GM21619 (cell line): ENCODE data around the gene PRSS16.

Experiments
- ATAC-seq: cut with Tn5 transposase; IDR thresholded peaks from one replicate; pipeline ENCODE4 v1.9.1; 2021; ENCODE audit not compliant: unreplicated experiment

PRSS16 gene

GRCh38 chr6:27281569-27281968, 34.1 kb downstream of the PRSS16 start:
- ATAC-seq, result no peak

GRCh38 chr6:27283279-27283678, 35.8 kb downstream of the PRSS16 start:
- ATAC-seq, result no peak

DNA sequence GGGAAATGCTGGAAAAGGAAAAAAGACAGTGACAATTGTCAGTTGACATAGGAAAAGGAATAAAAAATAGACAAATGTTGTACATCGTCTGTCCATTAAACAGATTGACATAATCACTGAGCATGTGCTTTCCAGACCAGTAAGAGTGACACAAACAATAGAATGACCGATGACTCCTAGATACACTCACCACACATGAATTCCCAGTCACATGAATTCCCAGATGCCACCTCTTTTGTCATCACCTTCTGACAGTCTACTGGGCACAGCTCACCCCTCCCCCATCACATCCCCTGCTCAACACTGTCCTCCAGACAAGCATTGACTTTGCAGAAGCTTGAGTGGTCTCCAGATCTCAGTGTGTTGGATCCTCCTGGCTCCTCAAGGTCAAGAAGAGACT, 38.6 kb downstream of the PRSS16 start:
- no peak for ATAC-seq

GRCh38 chr6:27287751-27288135, 40.2 kb downstream of the PRSS16 start:
- no peak for ATAC-seq

- no peak for ATAC-seq
These were observed 40.9 kb downstream of the PRSS16 start for GRCh38 chr6:27288136-27289044.

- ATAC-seq, result no peak
These were observed 42.8 kb downstream of the PRSS16 start for GRCh38 chr6:27290065-27290849.

GRCh38 chr6:27290850-27291208, 43.3 kb downstream of the PRSS16 start:
- ATAC-seq, result no peak

GRCh38 chr6:27293436-27294098, 46.1 kb downstream of the PRSS16 start:
- ATAC-seq, result no peak

GRCh38 chr6:27294409-27294808, 46.9 kb downstream of the PRSS16 start:
- no peak for ATAC-seq

GRCh38 chr6:27295301-27296079, 48.0 kb downstream of the PRSS16 start:
- ATAC-seq, result no peak

DNA sequence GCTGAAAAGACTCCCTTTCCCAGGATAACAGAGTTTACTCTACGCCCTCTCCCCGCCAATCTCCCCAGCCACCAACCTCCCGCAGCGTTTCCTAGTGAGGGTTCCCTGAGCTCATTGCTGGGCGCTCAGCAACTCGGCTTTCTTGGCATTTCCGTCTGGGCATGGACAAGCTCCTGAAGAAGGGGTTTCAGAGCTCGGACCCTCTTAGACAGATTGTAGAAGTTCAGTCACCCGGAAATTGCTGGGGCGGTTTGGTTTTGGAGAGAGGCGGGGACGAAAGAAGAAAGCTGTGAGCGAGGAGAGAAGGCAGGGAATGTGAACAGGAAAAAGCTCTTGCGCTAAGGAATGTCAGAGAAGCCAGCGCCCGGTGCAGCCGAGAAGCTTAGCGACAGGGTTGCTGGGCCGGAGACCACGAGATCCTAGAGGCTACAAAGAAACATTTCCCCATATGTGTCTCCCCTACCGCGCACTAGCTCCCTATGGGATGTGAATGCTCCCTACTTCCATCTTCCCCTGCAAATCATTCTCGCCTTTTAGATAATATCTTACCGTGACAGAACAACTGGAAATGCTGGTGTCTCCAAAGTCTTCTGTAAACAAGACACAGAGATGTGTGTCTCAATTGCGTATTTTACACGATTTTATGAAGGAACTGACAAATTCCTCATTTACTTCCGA, 48.7 kb downstream of the PRSS16 start:
- no peak for ATAC-seq

- no peak for ATAC-seq
These were observed 50.0 kb downstream of the PRSS16 start for GRCh38 chr6:27297484-27297856.

DNA sequence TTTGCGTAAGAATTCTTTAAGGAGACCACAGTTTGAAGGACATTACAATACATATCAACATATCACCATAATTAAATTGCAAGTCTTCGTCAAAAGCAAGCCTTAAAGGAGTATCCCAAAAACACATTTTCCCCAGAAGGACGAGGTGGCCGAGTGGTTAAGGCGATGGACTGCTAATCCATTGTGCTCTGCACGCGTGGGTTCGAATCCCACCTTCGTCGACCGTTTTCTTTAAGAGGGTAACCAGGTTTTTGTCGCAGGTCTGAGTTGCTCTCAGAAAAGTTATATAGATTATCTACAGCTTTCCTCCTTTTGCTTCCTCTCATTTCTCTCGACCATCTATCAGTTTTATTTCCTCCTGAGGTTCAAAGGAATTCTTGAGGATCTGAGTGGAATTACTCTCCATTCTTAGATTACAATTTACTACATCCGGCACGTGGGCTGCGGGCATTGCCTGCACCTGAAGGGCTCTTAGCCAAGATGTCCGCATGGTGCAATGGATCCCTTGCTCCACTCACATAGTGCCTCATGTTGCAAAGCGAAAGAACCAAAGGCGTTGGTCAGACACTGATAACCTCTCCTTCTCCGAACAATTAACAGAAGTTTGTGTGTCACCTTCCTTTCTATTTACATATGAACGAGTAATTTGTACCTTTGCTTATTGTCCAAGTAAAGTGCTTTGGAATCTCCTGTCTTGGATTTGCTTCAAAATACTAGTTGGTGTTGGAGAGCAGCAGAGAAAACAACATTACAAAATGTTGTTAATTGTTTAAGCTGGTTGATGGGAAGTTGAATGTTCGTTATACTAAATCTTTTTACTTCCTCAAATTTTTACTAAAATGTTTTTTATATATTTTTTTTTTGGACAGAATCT, 50.6 kb downstream of the PRSS16 start:
- ATAC-seq, result no peak

DNA sequence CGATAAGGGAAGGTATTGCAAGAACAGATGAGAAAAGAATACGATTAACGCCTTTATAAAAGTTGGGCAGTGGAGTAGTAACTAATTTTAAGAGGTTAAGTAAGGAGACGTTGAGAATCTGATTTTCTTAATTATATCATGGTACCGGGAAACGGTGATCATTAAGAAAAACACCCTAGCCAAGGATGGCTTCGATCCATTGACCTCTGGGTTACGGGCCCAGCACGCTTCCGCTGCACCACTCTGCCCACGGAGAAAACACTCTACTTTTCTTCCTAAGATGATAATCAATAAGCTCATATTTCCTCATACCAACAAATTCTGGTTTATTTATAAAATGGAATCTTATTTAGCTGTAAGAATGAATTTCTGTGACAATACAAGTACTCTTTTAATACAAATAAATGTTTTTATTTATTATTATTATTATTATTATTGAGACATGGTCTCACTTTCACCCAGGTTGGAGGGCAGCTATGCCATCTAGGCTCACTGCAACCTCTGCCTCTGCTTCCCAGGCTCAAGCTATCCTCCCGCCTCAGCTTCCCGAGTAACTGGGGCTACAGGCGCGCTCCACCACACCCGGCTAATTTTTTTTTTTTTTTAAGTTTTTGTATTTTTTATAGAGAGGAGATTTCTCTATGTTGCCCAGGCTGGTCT, 56.2 kb downstream of the PRSS16 start:
- no peak for ATAC-seq
